HepG2 (cell line): Measurements from ENCODE around the gene MT1M. TPM values are rescaled to one million over a fixed set of nuclear protein-coding genes. Genes with fewer than 3 reads are reported as not detected.
A peak's percentile ranks its signal among the peaks of the same experiment; 100 is the strongest.

Experiments
- ADNP ChIP-seq: sonication (generic); formaldehyde crosslinking; IDR thresholded peaks from 2 replicates; pipeline ENCODE4 v1.4.0; 2020; ENCODE audit warnings: missing genetic modification reagents
- FOSL2 ChIP-seq: sonication (generic); formaldehyde crosslinking; IDR thresholded peaks from 2 replicates; pipeline ENCODE4 v1.4.0; 2020; ENCODE audit warnings: missing genetic modification reagents
- NCOA2 ChIP-seq: sonication (generic); formaldehyde crosslinking; IDR thresholded peaks from 2 replicates; pipeline ENCODE4 v1.8.0; 2022; ENCODE audit warnings: inconsistent platforms
- NCOR1 ChIP-seq: fragments of 200-600 bp; sonication (generic); IDR thresholded peaks from 2 replicates; pipeline ENCODE4 v1.7.0; 2017; ENCODE audit warnings: antibody characterized with exemption, low read length, borderline replicate concordance
- SIX4 ChIP-seq: sonication (generic); formaldehyde crosslinking; IDR thresholded peaks from 2 replicates; pipeline ENCODE4 v1.4.0; 2020; ENCODE audit warnings: missing genetic modification reagents
- SOX6 ChIP-seq, 2 experiments: fragments of 450-650 bp in 1 of 2; sonication (generic) in 1 of 2; formaldehyde crosslinking in 1 of 2; IDR thresholded peaks; 2 replicates each; pipeline versions ENCODE4 v1.4.0 to v1.6.1; 2017 to 2020; ENCODE audit warnings: antibody characterized with exemption in 1 of 2, mild to moderate bottlenecking in 1 of 2, missing genetic modification reagents in 1 of 2
- ZBTB3 ChIP-seq: sonication (generic); formaldehyde crosslinking; IDR thresholded peaks from 2 replicates; pipeline ENCODE4 v1.4.0; 2020; ENCODE audit warnings: low read depth, mild to moderate bottlenecking, moderate library complexity, missing genetic modification reagents, borderline replicate concordance
- ZNF790 ChIP-seq: sonication (generic); formaldehyde crosslinking; IDR thresholded peaks from 2 replicates; pipeline ENCODE4 v1.8.0; 2022; ENCODE audit warnings: missing genetic modification reagents, mild to moderate bottlenecking, borderline replicate concordance
- polyA plus RNA-seq, 8 experiments: library from polyadenylated mRNA; depleted of rRNA in 3 of 8; stranded (reverse) in 7 of 8; unstranded in 1 of 8; fragments of >200 nt; fragmentation: Illumina TruSeq in 4 of 8; extraction: Trizol in 4 of 8; gene quantifications; 2 replicates each; pipeline versions ENCODE4 v1.2.1 to v1.2.3, GENCODE V29; 2011 to 2016; ENCODE audit warnings: low read depth in 4 of 8, missing spikeins in 1 of 8, mixed read lengths in 1 of 8; ENCODE audit not compliant: insufficient read depth in 1 of 8
- total RNA-seq, 5 experiments: library from RNA; depleted of rRNA; stranded (reverse); fragments of >200 nt; fragmentation: Illumina TruSeq; extraction: Trizol; gene quantifications; 2 replicates each; pipeline ENCODE4 v1.2.3, GENCODE V29; 2016; ENCODE audit warnings: low read depth in 1 of 5
- TF ChIP-seq, protein P1 (sequence below): IDR thresholded peaks from 2 replicates; pipeline ENCODE4 v1.6.1; 2016; ENCODE audit warnings: low read depth, borderline replicate concordance
- TF ChIP-seq, protein P2 (sequence below): sonication (generic); formaldehyde crosslinking; conservative IDR thresholded peaks from 2 replicates; pipeline ENCODE4 v1.4.0; 2020; ENCODE audit warnings: missing genetic modification reagents
- TF ChIP-seq, protein P3 (sequence below): sonication (generic); formaldehyde crosslinking; IDR thresholded peaks from 2 replicates; pipeline ENCODE4 v1.5.0; 2020; ENCODE audit warnings: mild to moderate bottlenecking, missing genetic modification reagents
- TF ChIP-seq, protein P4 (sequence below): sonication (generic); formaldehyde crosslinking; IDR thresholded peaks from 2 replicates; pipeline ENCODE4 v1.5.1; 2020; ENCODE audit warnings: mild to moderate bottlenecking, missing genetic modification reagents
- TF ChIP-seq, protein P5 (sequence below): sonication (generic); formaldehyde crosslinking; IDR thresholded peaks from 2 replicates; pipeline ENCODE4 v1.5.1; 2020; ENCODE audit warnings: missing genetic modification reagents, mild to moderate bottlenecking, borderline replicate concordance
- TF ChIP-seq, protein P6 (sequence below): sonication (generic); formaldehyde crosslinking; IDR thresholded peaks from 2 replicates; pipeline ENCODE4 v1.4.0; 2020; ENCODE audit warnings: missing genetic modification reagents
- TF ChIP-seq, protein P7 (sequence below): fragments of 450-650 bp; IDR thresholded peaks from 2 replicates; pipeline ENCODE4 v1.6.1; 2016

Gene MT1M
- total and polyA plus RNA-seq, 2 of the 13 experiments (the other 11 are each of a cell fraction or from before 2014, with no cell fraction given): 4.6 TPM; not detected in 1

DNA sequence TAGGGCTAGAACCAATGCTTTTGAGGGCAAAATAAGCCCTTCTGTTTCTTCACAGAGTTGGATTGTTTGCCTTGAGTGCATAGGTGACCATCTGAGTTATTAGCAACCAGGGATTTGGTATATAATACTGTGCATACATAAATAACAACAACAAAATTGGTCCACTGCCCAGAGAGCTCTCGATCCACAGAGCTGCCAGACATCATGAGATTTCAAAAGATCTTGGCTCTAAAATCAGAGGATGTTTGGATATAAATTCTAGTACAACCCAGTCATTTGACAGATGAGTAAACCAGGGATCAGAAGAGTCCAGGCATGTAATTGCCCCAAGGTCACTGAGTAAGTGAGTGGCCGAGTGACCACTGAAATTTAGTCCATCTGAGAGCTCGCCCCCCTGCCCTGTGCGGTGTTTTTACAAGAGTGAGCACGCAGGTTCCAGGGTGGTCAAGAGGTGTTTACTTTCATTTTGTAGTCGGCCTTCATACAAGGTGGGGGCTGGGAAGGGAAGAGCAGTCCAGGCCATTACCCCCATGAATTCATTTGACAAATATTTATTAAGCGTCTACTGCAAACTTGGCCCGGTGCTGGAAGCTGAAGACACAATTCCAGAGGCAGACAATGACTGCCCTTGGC is 25.9 kb upstream of the MT1M start (continued):
- peak; percentile 66 for TF ChIP-seq FOSL2
- TF ChIP-seq, protein P1, sequence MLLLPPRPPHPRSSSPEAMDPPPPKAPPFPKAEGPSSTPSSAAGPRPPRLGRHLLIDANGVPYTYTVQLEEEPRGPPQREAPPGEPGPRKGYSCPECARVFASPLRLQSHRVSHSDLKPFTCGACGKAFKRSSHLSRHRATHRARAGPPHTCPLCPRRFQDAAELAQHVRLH: no peak
- TF ChIP-seq, protein P2, sequence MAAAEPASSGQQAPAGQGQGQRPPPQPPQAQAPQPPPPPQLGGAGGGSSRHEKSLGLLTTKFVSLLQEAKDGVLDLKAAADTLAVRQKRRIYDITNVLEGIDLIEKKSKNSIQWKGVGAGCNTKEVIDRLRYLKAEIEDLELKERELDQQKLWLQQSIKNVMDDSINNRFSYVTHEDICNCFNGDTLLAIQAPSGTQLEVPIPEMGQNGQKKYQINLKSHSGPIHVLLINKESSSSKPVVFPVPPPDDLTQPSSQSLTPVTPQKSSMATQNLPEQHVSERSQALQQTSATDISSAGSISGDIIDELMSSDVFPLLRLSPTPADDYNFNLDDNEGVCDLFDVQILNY (CRISPR knock-in tag): no peak
- TF ChIP-seq, protein P3, sequence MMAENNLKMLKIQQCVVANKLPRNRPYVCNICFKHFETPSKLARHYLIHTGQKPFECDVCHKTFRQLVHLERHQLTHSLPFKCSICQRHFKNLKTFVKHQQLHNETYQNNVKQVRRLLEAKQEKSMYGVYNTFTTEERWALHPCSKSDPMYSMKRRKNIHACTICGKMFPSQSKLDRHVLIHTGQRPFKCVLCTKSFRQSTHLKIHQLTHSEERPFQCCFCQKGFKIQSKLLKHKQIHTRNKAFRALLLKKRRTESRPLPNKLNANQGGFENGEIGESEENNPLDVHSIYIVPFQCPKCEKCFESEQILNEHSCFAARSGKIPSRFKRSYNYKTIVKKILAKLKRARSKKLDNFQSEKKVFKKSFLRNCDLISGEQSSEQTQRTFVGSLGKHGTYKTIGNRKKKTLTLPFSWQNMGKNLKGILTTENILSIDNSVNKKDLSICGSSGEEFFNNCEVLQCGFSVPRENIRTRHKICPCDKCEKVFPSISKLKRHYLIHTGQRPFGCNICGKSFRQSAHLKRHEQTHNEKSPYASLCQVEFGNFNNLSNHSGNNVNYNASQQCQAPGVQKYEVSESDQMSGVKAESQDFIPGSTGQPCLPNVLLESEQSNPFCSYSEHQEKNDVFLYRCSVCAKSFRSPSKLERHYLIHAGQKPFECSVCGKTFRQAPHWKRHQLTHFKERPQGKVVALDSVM (CRISPR knock-in tag): no peak
- TF ChIP-seq ZBTB3 (CRISPR knock-in tag): peak; percentile 51; the same call in 1 of the 2 replicates
- TF ChIP-seq ZNF790 (CRISPR knock-in tag): 0 out of 2 replicates have a peak, but pooled peaks have one; percentile 2
- TF ChIP-seq, protein P4, sequence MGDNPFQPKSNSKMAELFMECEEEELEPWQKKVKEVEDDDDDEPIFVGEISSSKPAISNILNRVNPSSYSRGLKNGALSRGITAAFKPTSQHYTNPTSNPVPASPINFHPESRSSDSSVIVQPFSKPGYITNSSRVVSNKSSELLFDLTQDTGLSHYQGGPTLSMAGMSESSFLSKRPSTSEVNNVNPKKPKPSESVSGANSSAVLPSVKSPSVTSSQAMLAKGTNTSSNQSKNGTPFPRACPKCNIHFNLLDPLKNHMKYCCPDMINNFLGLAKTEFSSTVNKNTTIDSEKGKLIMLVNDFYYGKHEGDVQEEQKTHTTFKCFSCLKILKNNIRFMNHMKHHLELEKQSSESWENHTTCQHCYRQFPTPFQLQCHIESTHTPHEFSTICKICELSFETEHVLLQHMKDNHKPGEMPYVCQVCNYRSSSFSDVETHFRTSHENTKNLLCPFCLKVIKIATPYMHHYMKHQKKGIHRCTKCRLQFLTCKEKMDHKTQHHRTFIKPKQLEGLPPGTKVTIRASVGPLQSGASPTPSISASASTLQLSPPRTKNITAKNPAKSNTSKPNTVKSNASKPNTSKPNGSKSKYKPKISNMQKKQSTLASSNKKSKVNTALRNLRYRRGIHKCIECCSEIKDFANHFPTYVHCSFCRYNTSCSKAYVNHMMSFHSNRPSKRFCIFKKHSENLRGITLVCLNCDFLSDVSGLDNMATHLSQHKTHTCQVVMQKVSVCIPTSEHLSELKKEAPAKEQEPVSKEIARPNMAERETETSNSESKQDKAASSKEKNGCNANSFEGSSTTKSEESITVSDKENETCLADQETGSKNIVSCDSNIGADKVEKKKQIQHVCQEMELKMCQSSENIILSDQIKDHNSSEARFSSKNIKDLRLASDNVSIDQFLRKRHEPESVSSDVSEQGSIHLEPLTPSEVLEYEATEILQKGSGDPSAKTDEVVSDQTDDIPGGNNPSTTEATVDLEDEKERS (CRISPR knock-in tag): peak; percentile 59; the same call in 1 of the 2 replicates
- peak; percentile 66; the same call in 1 of the 2 replicates for TF ChIP-seq NCOR1
- TF ChIP-seq NCOA2 (CRISPR knock-in tag): no peak
- no peak for TF ChIP-seq SIX4
- TF ChIP-seq, protein P5, sequence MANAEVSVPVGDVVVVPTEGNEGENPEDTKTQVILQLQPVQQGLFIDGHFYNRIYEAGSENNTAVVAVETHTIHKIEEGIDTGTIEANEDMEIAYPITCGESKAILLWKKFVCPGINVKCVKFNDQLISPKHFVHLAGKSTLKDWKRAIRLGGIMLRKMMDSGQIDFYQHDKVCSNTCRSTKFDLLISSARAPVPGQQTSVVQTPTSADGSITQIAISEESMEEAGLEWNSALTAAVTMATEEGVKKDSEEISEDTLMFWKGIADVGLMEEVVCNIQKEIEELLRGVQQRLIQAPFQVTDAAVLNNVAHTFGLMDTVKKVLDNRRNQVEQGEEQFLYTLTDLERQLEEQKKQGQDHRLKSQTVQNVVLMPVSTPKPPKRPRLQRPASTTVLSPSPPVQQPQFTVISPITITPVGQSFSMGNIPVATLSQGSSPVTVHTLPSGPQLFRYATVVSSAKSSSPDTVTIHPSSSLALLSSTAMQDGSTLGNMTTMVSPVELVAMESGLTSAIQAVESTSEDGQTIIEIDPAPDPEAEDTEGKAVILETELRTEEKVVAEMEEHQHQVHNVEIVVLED (CRISPR knock-in tag): peak; percentile 55; the same call in 1 of the 2 replicates
- TF ChIP-seq SOX6 (IDR thresholded peaks at IDR 0.05): no peak
- TF ChIP-seq SOX6 (CRISPR knock-in tag; IDR thresholded peaks at IDR 0.05): peak; percentile 96
- TF ChIP-seq ADNP (CRISPR knock-in tag): no peak
- TF ChIP-seq, protein P6, sequence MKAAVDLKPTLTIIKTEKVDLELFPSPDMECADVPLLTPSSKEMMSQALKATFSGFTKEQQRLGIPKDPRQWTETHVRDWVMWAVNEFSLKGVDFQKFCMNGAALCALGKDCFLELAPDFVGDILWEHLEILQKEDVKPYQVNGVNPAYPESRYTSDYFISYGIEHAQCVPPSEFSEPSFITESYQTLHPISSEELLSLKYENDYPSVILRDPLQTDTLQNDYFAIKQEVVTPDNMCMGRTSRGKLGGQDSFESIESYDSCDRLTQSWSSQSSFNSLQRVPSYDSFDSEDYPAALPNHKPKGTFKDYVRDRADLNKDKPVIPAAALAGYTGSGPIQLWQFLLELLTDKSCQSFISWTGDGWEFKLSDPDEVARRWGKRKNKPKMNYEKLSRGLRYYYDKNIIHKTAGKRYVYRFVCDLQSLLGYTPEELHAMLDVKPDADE (CRISPR knock-in tag): no peak
- TF ChIP-seq, protein P7, sequence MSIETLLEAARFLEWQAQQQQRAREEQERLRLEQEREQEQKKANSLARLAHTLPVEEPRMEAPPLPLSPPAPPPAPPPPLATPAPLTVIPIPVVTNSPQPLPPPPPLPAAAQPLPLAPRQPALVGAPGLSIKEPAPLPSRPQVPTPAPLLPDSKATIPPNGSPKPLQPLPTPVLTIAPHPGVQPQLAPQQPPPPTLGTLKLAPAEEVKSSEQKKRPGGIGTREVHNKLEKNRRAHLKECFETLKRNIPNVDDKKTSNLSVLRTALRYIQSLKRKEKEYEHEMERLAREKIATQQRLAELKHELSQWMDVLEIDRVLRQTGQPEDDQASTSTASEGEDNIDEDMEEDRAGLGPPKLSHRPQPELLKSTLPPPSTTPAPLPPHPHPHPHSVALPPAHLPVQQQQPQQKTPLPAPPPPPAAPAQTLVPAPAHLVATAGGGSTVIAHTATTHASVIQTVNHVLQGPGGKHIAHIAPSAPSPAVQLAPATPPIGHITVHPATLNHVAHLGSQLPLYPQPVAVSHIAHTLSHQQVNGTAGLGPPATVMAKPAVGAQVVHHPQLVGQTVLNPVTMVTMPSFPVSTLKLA: no peak
